GM10266 (cell line): Measurements from ENCODE around the gene CIBAR2.

Experiments
- DNase-seq: peaks from one replicate; pipeline ENCODE4 v3.0.0; 2012; ENCODE audit errors: extremely low spot score
- CTCF ChIP-seq: IDR thresholded peaks from 2 replicates; pipeline ENCODE4 v1.5.1; 2012; ENCODE audit warnings: mild to moderate bottlenecking, low read depth; ENCODE audit not compliant: control insufficient read depth, insufficient read depth; ENCODE audit errors: missing control alignments

Gene CIBAR2

GRCh38 chr16:85144026-85144915 is 32.0 kb upstream of the CIBAR2 start:
- no peak for TF ChIP-seq CTCF

GRCh38 chr16:85142771-85143211 is 30.5 kb upstream of the CIBAR2 start:
- DNase-seq = no peak
- TF ChIP-seq CTCF = no peak

More at GRCh38 chr16:85144026-85144915, 32.0 kb upstream of the CIBAR2 start:
- no peak for DNase-seq

- no peak for TF ChIP-seq CTCF
- no peak for DNase-seq
These were observed 29.8 kb upstream of the CIBAR2 start for GRCh38 chr16:85142129-85142513.

GRCh38 chr16:85141491-85142128 is 29.3 kb upstream of the CIBAR2 start:
- TF ChIP-seq CTCF = no peak
- DNase-seq = no peak

- TF ChIP-seq CTCF = no peak
- DNase-seq = no peak
These were observed 28.3 kb upstream of the CIBAR2 start for GRCh38 chr16:85140455-85141012.

- DNase-seq = no peak
- no peak for TF ChIP-seq CTCF
These were observed 27.6 kb upstream of the CIBAR2 start for GRCh38 chr16:85139881-85140339.
